Measurements from ENCODE around the gene TOM1L2.
"Not testable (repeated sequence)": the region's sequence is repeated elsewhere in the genome, so short reads cannot be mapped to it uniquely, and the experiment has no call there.

The TOM1L2 gene

GRCh38 chr17:17970699-17971430 is 1.3 kb downstream of the TOM1L2 start:
- no peak for DNase-seq (ENCODE audit: low read depth in 2 of 2)

- no peak for DNase-seq (ENCODE audit: low read depth in 2 of 2)
Observed at GRCh38 chr17:17966399-17966798, 5.8 kb downstream of the TOM1L2 start.

GRCh38 chr17:17965152-17965721 is 7.0 kb downstream of the TOM1L2 start:
- DNase-seq (ENCODE audit: low read depth in 2 of 2) = no peak

- DNase-seq (ENCODE audit: low read depth in 2 of 2) = no peak
Observed at GRCh38 chr17:17964710-17965109, 7.5 kb downstream of the TOM1L2 start.

DNA sequence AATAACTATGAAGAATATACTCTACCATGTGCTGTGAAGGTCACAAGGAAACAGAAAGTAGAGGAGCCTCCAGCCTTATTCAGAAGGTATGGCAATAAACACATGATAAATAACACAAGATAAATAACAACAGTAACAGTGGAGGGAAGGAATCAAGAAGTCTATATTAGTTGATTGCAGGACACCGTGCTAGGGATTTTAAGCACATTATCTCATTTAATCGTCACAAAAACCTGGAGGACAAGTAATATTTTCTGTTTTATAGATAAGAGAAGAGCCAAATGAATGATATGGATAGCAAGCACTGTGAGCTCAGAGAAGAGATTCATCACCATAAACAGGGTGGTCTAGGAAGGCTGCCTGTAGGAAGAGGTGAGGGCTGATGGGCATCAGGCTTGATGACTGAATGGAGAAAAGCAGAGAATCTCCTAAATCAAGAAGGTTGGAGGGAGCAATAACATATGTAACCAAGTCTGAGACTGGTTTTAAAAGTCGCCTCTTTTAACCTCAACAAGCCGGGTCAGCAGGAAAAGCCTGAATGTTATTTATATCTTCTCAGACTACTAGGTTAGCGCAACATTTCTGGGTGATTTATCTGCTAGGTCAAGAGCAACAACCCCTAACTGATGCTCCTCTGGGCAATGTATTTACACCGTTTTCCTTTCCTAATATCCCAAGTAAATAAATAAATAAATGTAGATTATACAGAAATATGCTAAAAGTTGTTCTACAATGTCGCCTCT is 8.3 kb downstream of the TOM1L2 start:
- DNase-seq (ENCODE audit: low read depth in 2 of 2) = no peak

DNA sequence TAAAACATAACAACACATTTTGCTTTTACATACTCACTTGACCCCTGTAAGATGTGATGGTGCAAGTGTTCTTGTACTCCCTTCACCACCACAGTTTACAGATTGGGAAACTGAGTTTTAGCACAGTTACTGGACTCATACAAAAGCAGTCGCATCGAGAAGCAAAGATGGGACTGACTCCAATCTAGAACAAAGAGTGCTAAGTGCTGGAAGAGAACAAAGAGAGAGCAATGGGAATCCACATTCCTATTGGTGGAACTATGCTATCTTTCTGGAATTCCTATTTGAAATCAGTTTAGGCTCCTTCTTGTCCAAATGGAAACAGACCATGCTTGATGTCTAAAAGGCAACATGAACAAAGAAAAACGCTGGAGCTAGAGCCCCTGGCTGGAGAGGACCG is 9.1 kb downstream of the TOM1L2 start:
- no peak for DNase-seq (ENCODE audit: low read depth in 2 of 2)

- DNase-seq (ENCODE audit: low read depth in 2 of 2) = no peak
Observed at GRCh38 chr17:17960500-17961030, 11.6 kb downstream of the TOM1L2 start.

DNA sequence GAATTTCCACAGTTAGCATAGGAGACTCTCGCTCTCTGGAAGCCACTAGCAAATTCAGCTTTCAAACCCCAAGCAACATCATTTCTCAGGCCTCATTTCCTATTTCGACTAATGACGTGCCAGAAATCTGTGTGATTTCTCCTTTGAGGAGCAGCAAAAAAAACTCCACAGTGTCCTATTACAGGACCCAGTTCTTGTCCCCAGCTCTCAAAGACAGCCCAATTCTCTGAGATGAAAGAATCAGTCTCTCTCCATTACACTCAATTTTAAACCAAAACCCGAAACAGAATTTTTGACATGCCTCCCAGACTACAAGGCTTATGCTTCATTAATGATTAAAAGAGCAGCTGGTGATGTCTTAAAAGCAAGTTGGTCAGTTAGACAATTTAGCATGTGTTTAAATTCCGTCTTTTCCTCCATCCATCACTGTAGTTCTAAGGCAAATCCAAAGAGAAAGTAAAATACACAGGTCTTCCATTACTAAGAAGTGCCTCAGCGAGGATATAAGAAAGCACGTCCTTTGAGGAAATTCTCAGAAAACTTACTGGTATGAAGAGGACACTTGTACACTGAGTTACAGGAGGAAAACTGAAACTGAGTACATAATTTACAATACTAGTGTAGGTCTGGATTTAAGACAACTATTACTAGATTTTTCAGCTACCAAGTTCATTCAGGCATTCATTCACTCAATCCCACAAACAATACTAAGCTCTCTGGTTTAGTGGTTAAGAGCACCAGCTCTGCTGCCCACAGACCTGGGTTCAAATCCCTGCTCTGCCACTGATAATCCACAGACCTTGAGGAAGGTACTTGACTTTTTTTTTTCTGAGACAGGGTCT is 12.5 kb downstream of the TOM1L2 start:
- no peak for DNase-seq (ENCODE audit: low read depth in 2 of 2)

DNA sequence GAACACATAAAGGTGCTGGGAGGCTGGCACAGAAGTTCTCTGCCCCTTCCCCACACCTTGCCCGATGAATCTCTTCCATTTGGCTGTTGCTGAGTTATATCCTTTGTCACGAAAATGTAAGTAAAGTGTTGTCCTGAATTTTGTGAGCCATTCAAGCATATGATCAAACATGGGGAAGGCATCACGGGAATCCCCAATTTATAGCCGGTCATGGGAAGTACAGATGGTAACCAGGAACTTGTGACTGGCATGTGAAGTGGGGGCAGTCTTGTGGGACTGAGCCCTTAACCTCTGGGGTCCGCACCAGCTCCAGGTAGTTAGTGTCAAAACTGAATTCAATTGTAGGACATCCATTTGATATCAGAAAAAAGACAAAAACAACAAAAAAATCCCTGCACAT is 13.2 kb downstream of the TOM1L2 start:
- DNase-seq (ENCODE audit: low read depth in 2 of 2) = no peak

DNA sequence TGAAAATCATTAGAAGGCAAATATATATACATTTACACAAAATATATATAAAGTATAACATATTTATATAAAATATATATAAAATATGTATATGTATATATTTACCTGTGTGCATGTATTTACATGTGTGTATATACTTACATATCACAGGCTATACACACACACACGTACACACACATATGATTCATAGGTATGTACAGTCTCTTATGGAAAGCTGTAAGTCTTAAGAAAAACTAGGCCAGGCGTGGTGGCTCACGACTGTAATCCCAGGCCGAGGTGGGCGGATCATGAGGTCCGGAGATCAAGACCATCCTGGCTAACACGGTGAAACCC is 14.7 kb downstream of the TOM1L2 start:
- DNase-seq (ENCODE audit: low read depth in 2 of 2) = no peak

GRCh38 chr17:17955790-17956341 is 16.3 kb downstream of the TOM1L2 start:
- DNase-seq (ENCODE audit: low read depth in 2 of 2) = not testable (repeated sequence)

DNA sequence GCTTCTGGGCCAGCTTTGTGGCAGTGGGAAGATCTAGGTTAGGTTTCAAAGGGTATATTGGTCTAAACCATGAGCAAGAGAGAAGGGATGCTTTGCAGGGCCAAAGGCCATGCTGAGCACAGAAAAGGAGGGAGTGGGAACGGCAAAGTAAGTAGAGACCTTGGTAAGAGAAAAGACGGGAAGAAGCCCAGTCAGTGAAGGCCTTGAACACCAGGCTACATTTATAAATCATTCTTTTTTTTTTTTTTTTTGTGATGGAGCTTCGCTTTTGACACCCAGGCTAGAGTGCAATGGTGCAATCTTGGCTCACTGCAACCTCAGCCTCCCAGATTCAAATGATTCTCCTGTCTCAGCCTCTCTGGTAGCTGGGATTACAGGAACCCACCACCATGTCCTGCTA is 18.1 kb downstream of the TOM1L2 start:
- DNase-seq (ENCODE audit: low read depth in 2 of 2) = no peak

DNA sequence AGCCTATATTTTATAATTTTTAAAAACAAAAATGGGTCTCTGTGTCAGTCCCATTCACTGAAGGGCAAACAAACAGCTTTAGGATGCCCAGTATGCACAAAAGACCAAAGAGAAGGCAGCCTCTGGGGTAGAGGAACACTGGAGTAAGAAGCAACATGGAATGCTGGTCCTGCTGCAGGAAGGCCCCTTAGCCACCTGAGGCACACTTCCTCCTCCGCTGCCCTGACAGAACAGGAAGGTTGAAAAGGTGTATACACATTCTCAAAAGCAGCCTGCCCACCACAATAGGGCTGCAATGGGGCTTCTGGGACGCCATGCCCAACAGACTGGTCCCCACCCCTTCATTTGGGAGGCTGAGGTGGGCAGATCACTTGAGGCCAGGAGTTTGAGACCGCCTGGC is 19.5 kb downstream of the TOM1L2 start:
- DNase-seq (ENCODE audit: low read depth in 2 of 2) = no peak

DNA sequence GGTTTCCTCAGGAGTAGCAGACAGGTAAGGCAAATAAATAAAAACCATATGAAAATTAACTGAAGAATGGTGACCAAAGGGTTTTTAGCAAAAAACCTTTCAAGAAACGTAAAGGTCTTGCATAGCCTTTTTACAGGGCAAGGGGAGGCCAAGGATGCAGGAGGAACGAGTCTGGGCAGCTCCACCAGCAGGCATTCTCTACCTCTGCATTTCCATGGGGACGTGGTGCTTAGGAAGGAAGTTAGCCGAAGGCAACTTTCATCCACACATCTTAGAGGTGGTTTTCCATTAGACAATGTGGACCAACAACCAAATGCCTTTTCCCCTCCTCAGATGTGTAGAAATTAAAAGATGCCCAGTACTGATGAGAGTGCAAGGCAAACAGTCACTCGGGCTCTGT is 20.7 kb downstream of the TOM1L2 start:
- no peak for DNase-seq (ENCODE audit: low read depth in 2 of 2)

DNA sequence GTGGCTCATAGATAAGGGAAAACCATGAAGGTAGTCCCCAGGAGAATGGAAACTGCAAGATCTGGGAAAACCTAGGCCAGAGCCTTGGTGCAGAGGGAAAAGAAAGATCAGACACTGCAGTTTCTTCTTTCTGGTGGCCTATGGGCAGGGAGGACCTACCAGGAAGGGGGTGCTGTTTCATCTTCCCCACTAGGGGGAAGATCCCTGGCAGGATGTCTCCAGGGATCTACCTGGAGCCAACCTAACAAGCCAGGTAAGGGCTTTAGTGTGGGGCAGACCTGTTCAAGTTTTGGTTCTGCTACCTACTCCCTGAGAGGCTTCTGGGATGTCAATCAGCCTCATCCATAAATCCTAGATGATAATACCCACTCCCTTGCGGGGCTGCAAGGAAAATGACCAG is 21.4 kb downstream of the TOM1L2 start:
- no peak for DNase-seq (ENCODE audit: low read depth in 2 of 2)

DNA sequence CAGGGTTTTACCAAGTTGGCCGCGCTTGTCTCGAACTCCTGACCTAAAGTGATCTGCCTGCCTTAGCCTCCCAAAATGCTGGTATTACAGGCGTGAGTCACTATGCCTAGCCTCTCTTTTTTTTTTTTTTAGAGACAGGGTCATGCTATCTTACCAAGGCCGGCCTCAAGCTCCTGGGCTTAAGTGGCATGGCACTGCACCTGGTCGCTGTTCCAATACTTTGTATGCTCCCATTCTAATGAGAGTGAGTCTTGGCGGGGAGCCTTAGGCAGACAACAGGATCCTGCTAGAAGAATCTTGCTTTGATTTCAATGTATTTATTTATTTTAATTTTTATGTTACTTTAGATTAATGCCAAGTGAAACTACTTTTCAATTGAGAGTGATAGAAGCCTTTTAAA is 21.9 kb downstream of the TOM1L2 start:
- no peak for DNase-seq (ENCODE audit: low read depth in 2 of 2)

DNA sequence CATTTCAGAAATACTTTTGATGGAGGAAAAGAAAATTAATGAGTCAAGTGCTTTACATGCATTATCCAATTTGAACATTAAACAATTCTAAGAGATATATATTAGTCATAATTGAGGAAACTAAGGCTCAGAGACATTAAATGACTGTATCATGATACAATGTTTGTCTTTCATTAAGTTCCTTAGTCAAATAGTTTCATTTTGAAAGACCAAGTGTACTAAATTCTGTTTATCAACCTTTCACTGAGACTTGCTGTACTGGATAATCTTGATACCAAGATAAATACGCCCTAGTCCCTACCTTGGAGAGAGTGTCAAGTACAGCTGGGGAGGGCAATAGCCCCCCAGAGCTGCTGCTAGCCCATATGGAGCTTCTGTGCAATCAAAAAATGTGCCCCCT is 24.2 kb downstream of the TOM1L2 start:
- DNase-seq (ENCODE audit: low read depth in 2 of 2) = no peak

GRCh38 chr17:17947309-17947708 is 24.9 kb downstream of the TOM1L2 start:
- no peak for DNase-seq (ENCODE audit: low read depth in 2 of 2)

DNA sequence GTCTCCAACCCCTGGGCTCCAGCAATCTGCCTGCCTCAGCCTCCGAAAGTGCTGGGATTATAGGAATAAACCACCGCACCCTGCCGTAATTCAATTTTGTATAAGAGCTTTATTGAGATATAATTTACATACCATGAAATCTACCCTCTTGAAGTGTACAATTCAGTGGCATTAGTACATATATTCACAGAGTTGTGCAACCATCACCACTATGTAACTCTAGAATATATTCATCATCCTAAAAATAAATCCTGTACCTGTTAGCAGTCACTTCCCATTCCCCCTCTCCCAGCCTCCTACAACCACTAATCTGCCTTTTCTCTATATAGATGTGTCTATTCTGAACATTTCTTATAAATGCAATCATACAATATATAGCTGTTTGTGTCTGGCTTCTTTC is 26.1 kb downstream of the TOM1L2 start:
- no peak for DNase-seq (ENCODE audit: low read depth in 2 of 2)

GRCh38 chr17:17944743-17945142 is 27.5 kb downstream of the TOM1L2 start:
- no peak for DNase-seq (ENCODE audit: low read depth in 2 of 2)

DNA sequence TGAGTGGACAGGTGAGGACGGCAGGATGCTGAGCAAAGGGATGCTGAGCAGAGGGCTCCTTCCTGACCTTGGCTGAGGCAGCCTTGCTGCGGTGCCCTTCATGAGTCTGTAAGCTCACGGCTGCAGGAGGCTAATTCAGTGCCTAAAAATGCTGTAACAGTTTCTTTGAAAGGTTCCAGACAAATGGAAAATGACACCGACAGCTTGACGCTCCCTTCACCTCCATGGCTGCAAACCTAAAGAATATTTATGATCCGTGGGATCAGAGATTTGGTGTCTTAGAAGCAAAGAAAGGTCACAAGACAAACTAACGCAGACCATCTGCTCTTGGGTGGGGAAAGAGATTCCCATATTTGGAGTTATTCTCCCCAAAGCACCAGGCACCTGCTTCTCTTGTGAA is 28.0 kb downstream of the TOM1L2 start:
- no peak for DNase-seq (ENCODE audit: low read depth in 2 of 2)

Measured in stimulated activated CD8-positive, alpha-beta memory T cell treated with anti-CD3 and anti-CD28 coated beads, Interleukin-2, amount 100 ng/mL, for 1 hour (primary cell).